GM13976 (cell line): ENCODE data around the gene DRC1.

Source experiments
- DNase-seq: peaks from one replicate; pipeline ENCODE4 v3.0.0; 2012; ENCODE audit warnings: low spot score
- CTCF ChIP-seq: IDR thresholded peaks from 2 replicates; pipeline ENCODE4 v1.5.1; 2012; ENCODE audit warnings: borderline replicate concordance, mild to moderate bottlenecking; ENCODE audit not compliant: insufficient read depth; ENCODE audit errors: extremely low read depth, missing control alignments, control extremely low read depth
- in situ Hi-C: fragments of 300-500 bp; cut with MboI; formaldehyde crosslinking; loops from one replicate; pipeline ENCODE4 v1.12.0; 2022; ENCODE audit warnings: low sequenced_read_pairs, mixed read lengths, inconsistent platforms; ENCODE audit not compliant: unreplicated experiment

The DRC1 gene

GRCh38 chr2:26438526-26438925, 36.8 kb downstream of the DRC1 start:
- DNase-seq: no peak
- no peak for TF ChIP-seq CTCF
- in situ Hi-C loops: no loop called here

GRCh38 chr2:26438926-26439325, 37.2 kb downstream of the DRC1 start:
- no peak for DNase-seq
- no peak for TF ChIP-seq CTCF
- in situ Hi-C loops: no loop called here

- no peak for DNase-seq
- TF ChIP-seq CTCF: no peak
- in situ Hi-C loops: no loop called here
Measured at GRCh38 chr2:26442301-26442700, 40.6 kb downstream of the DRC1 start.

GRCh38 chr2:26442707-26443106, 41.0 kb downstream of the DRC1 start:
- no peak for DNase-seq
- no peak for TF ChIP-seq CTCF
- in situ Hi-C loops: no loop called here

GRCh38 chr2:26444236-26444635, 42.5 kb downstream of the DRC1 start:
- in situ Hi-C loops: no loop called here
- no peak for TF ChIP-seq CTCF
- no peak for DNase-seq

GRCh38 chr2:26448651-26449050, 46.9 kb downstream of the DRC1 start:
- in situ Hi-C loops: no loop called here
- no peak for TF ChIP-seq CTCF
- DNase-seq: no peak
